Stomach smooth muscle (tissue), 2 donors: ENCODE results near the gene GJD4.

ENCODE experiments used
- H3K27ac ChIP-seq: one replicate; pipeline ENCODE4 v1.7.0; 2013; ENCODE audit warnings: mild to moderate bottlenecking, low read length, inconsistent platforms
- H3K27me3 ChIP-seq, 2 donors: one replicate each; pipeline ENCODE4 v1.7.0; 2013; ENCODE audit warnings: low read length in 2 of 2; ENCODE audit not compliant: insufficient read depth in 2 of 2, control insufficient read depth in 1 of 2
- H3K36me3 ChIP-seq, 2 donors: one replicate each; pipeline ENCODE4 v1.7.0; 2013; ENCODE audit warnings: low read length in 2 of 2; ENCODE audit not compliant: control insufficient read depth in 2 of 2, insufficient read depth in 2 of 2
- H3K4me1 ChIP-seq: one replicate; pipeline ENCODE4 v1.7.0; 2013; ENCODE audit warnings: low read length; ENCODE audit not compliant: control insufficient read depth, insufficient read depth
- H3K4me3 ChIP-seq, 2 donors: one replicate each; pipeline ENCODE4 v1.7.0; 2013; ENCODE audit warnings: low read length in 2 of 2
- H3K9ac ChIP-seq, 2 donors: one replicate each; pipeline ENCODE4 v1.7.0; 2013; ENCODE audit warnings: low read length in 2 of 2, mild to moderate bottlenecking in 1 of 2
- H3K9me3 ChIP-seq, 2 donors: one replicate each; pipeline ENCODE4 v1.7.0; 2013; ENCODE audit warnings: low read length in 2 of 2; ENCODE audit not compliant: control insufficient read depth in 2 of 2
- donor health status: healthy.
- donor health status: Pancreatic carcinoma.

Gene GJD4

GRCh38 chr10:35568483-35569015, 36.6 kb upstream of the GJD4 start:
- Histone ChIP-seq H3K4me1 (peaks cover 23% of the 10 kb centered on the region), H3K27ac (no peak overlapping the region), H3K9me3 (no peaks in the 10 kb centered on the region), H3K4me3 (no peak overlapping the region), H3K9ac (no peak overlapping the region), H3K27me3 (no peaks in the 10 kb centered on the region), H3K36me3 (peaks cover 18 to 23% of the 10 kb centered on the region in 2 donors)

- no peaks in the 10 kb centered on the region for H3K27me3 ChIP-seq
- no peak overlapping the region for H3K4me3 ChIP-seq
- H3K9ac ChIP-seq = no peak overlapping the region
- H3K9me3 ChIP-seq = no peaks in the 10 kb centered on the region
- H3K36me3 ChIP-seq = peaks cover 18 to 23% of the 10 kb centered on the region in 2 donors
- peaks cover 20% of the 10 kb centered on the region for H3K4me1 ChIP-seq
- H3K27ac ChIP-seq = no peak overlapping the region
Observed at GRCh38 chr10:35569111-35569707, 35.9 kb upstream of the GJD4 start.

- Histone ChIP-seq H3K36me3 (peaks cover 20 to 27% of the 10 kb centered on the region in 2 donors), H3K4me1 (peaks cover 14% of the 10 kb centered on the region), H3K27me3 (no peaks in the 10 kb centered on the region), H3K4me3 (no peak overlapping the region), H3K9ac (no peak overlapping the region), H3K9me3 (no peaks in the 10 kb centered on the region), H3K27ac (no peak overlapping the region)
Observed at GRCh38 chr10:35569836-35570235, 35.3 kb upstream of the GJD4 start.

GRCh38 chr10:35570397-35570796, 34.7 kb upstream of the GJD4 start:
- H3K36me3 ChIP-seq = peaks cover 22 to 27% of the 10 kb centered on the region in 2 donors
- H3K27ac ChIP-seq = no peak overlapping the region
- no peak overlapping the region for H3K4me3 ChIP-seq
- peaks cover 9% of the 10 kb centered on the region for H3K4me1 ChIP-seq
- no peaks in the 10 kb centered on the region for H3K27me3 ChIP-seq
- H3K9me3 ChIP-seq = no peaks in the 10 kb centered on the region
- no peak overlapping the region for H3K9ac ChIP-seq

- H3K4me3 ChIP-seq = no peak overlapping the region
- peaks cover 0 to 6% of the 10 kb centered on the region in 2 donors for H3K9me3 ChIP-seq
- no peak overlapping the region for H3K27ac ChIP-seq
- no peaks in the 10 kb centered on the region for H3K4me1 ChIP-seq
- peaks cover 22 to 23% of the 10 kb centered on the region in 2 donors for H3K36me3 ChIP-seq
- no peaks in the 10 kb centered on the region for H3K27me3 ChIP-seq
- H3K9ac ChIP-seq = no peak overlapping the region
Observed at GRCh38 chr10:35572583-35572982, 32.6 kb upstream of the GJD4 start.

GRCh38 chr10:35573796-35574195, 31.3 kb upstream of the GJD4 start:
- H3K27me3 ChIP-seq = no peaks in the 10 kb centered on the region
- H3K4me1 ChIP-seq = no peaks in the 10 kb centered on the region
- peaks cover 0 to 6% of the 10 kb centered on the region in 2 donors for H3K9me3 ChIP-seq
- H3K36me3 ChIP-seq = peaks cover 15% of the 10 kb centered on the region in 2 donors
- H3K4me3 ChIP-seq = no peak overlapping the region
- no peak overlapping the region for H3K27ac ChIP-seq
- no peak overlapping the region for H3K9ac ChIP-seq

- H3K9ac ChIP-seq = no peak overlapping the region
- no peak overlapping the region for H3K27ac ChIP-seq
- H3K4me1 ChIP-seq = no peaks in the 10 kb centered on the region
- H3K27me3 ChIP-seq = no peaks in the 10 kb centered on the region
- peaks cover 0 to 6% of the 10 kb centered on the region in 2 donors for H3K9me3 ChIP-seq
- no peak overlapping the region for H3K4me3 ChIP-seq
- H3K36me3 ChIP-seq = peaks cover 4 to 6% of the 10 kb centered on the region in 2 donors
Observed at GRCh38 chr10:35574924-35575352, 30.2 kb upstream of the GJD4 start.

GRCh38 chr10:35575640-35576039, 29.5 kb upstream of the GJD4 start:
- Histone ChIP-seq H3K4me1 (no peaks in the 10 kb centered on the region), H3K27me3 (peaks cover 0 to under 1% of the 10 kb centered on the region in 2 donors), H3K36me3 (peaks cover 4% of the 10 kb centered on the region in 2 donors), H3K27ac (no peak overlapping the region), H3K9me3 (peaks cover 0 to 6% of the 10 kb centered on the region in 2 donors), H3K9ac (no peak overlapping the region), H3K4me3 (no peak overlapping the region)

GRCh38 chr10:35576730-35577129, 28.4 kb upstream of the GJD4 start:
- Histone ChIP-seq H3K27me3 (peaks cover 0 to 3% of the 10 kb centered on the region in 2 donors), H3K36me3 (peaks cover 4% of the 10 kb centered on the region in 2 donors), H3K9ac (no peak overlapping the region), H3K27ac (no peak overlapping the region), H3K4me1 (no peaks in the 10 kb centered on the region), H3K4me3 (no peak overlapping the region), H3K9me3 (peaks cover 0 to 6% of the 10 kb centered on the region in 2 donors)

GRCh38 chr10:35577926-35578617, 27.1 kb upstream of the GJD4 start:
- Histone ChIP-seq H3K27ac (no peak overlapping the region), H3K9ac (no peak overlapping the region), H3K4me3 (no peak overlapping the region), H3K4me1 (no peaks in the 10 kb centered on the region), H3K36me3 (peaks cover 4% of the 10 kb centered on the region in 2 donors), H3K9me3 (peaks cover 0 to 6% of the 10 kb centered on the region in 2 donors), H3K27me3 (peaks cover 0 to 3% of the 10 kb centered on the region in 2 donors)

- H3K36me3 ChIP-seq = peaks cover 4% of the 10 kb centered on the region in 2 donors
Observed at GRCh38 chr10:35578618-35578956, 26.6 kb upstream of the GJD4 start.

More at GRCh38 chr10:35578618-35578956, 26.6 kb upstream of the GJD4 start:
- H3K27me3 ChIP-seq = peaks cover 0 to 3% of the 10 kb centered on the region in 2 donors
- H3K27ac ChIP-seq = no peak overlapping the region
- H3K4me1 ChIP-seq = no peaks in the 10 kb centered on the region
- H3K4me3 ChIP-seq = no peak overlapping the region
- peaks cover 0 to 6% of the 10 kb centered on the region in 2 donors for H3K9me3 ChIP-seq
- H3K9ac ChIP-seq = no peak overlapping the region
